Liver (tissue), 9 donors: Measurements from ENCODE around the gene SLC1A2. TPM values are rescaled to one million over a fixed set of nuclear protein-coding genes. Genes with fewer than 3 reads are reported as not detected.

Source experiments
- DNase-seq: peaks from one replicate; pipeline ENCODE4 v3.0.0-alpha.2; 2017; ENCODE audit warnings: low spot score
- H3K27ac ChIP-seq, 2 donors: one replicate each; pipeline ENCODE4 v1.7.0; 2013; ENCODE audit warnings: inconsistent platforms in 2 of 2, low read length in 2 of 2, control low read depth in 1 of 2, low read depth in 1 of 2, mild to moderate bottlenecking in 1 of 2
- H3K27me3 ChIP-seq, 4 donors: one replicate each; pipeline versions ENCODE4 v1.6.1 to v1.7.0; 2013; ENCODE audit warnings: low read length in 3 of 4, inconsistent platforms in 1 of 4, mild to moderate bottlenecking in 1 of 4, moderate library complexity in 1 of 4; ENCODE audit not compliant: control insufficient read depth in 4 of 4, insufficient read depth in 4 of 4
- H3K36me3 ChIP-seq, 4 donors: one replicate each; pipeline versions ENCODE4 v1.6.1 to v1.7.0; 2013; ENCODE audit warnings: low read length in 3 of 4, mild to moderate bottlenecking in 3 of 4, low read depth in 1 of 4, moderate library complexity in 1 of 4; ENCODE audit not compliant: control insufficient read depth in 4 of 4, insufficient read depth in 3 of 4
- H3K4me1 ChIP-seq, 4 donors: one replicate each; pipeline versions ENCODE4 v1.6.1 to v1.7.0; 2013; ENCODE audit warnings: low read length in 3 of 4, mild to moderate bottlenecking in 3 of 4, moderate library complexity in 1 of 4; ENCODE audit not compliant: control insufficient read depth in 4 of 4, insufficient read depth in 4 of 4
- H3K4me3 ChIP-seq, 3 donors: one replicate each; pipeline versions ENCODE4 v1.6.1 to v1.7.0; 2013; ENCODE audit warnings: low read length in 3 of 3, control low read depth in 1 of 3, low read depth in 1 of 3, mild to moderate bottlenecking in 1 of 3
- H3K9ac ChIP-seq, 2 donors: one replicate each; pipeline ENCODE4 v1.7.0; 2013; ENCODE audit warnings: low read length in 2 of 2, mild to moderate bottlenecking in 2 of 2, moderate library complexity in 2 of 2, control low read depth in 1 of 2, low read depth in 1 of 2
- H3K9me3 ChIP-seq, 4 donors: one replicate each; pipeline versions ENCODE4 v1.6.1 to v1.7.0; 2013; ENCODE audit warnings: low read length in 3 of 4; ENCODE audit not compliant: control insufficient read depth in 4 of 4
- CTCF ChIP-seq: fragments of 150-350 bp; IDR thresholded peaks from 2 replicates; pipeline ENCODE4 v1.5.1; 2017; ENCODE audit warnings: improper control_type of control experiment, low read depth, low read length; ENCODE audit not compliant: missing input control
- EGR1 ChIP-seq, 2 donors: IDR thresholded peaks; 2 replicates each; pipeline ENCODE4 v1.6.1; 2016 to 2018; ENCODE audit warnings: antibody characterized with exemption in 2 of 2, low read depth in 2 of 2
- FOXA1 ChIP-seq: IDR thresholded peaks from 2 replicates; pipeline ENCODE4 v1.6.1; 2016; ENCODE audit warnings: antibody characterized with exemption
- FOXA2 ChIP-seq: IDR thresholded peaks from 2 replicates; pipeline ENCODE4 v1.6.1; 2016; ENCODE audit warnings: antibody characterized with exemption
- GABPA ChIP-seq, 2 donors: IDR thresholded peaks in 1 of 2; conservative IDR thresholded peaks in 1 of 2; 2 replicates each; pipeline ENCODE4 v1.6.1; 2016; ENCODE audit warnings: antibody characterized with exemption in 2 of 2, mild to moderate bottlenecking in 1 of 2, moderate library complexity in 1 of 2
- HNF4A ChIP-seq, 2 donors: conservative IDR thresholded peaks; 2 replicates each; pipeline ENCODE4 v1.6.1; 2016; ENCODE audit warnings: antibody characterized with exemption in 2 of 2, mild to moderate bottlenecking in 2 of 2
- HNF4G ChIP-seq: IDR thresholded peaks from 2 replicates; pipeline ENCODE4 v1.6.1; 2016; ENCODE audit warnings: antibody characterized with exemption
- JUND ChIP-seq, 2 donors: IDR thresholded peaks; 2 replicates each; pipeline ENCODE4 v1.6.1; 2016; ENCODE audit warnings: antibody characterized with exemption in 2 of 2
- NR2F2 ChIP-seq: IDR thresholded peaks from 2 replicates; pipeline ENCODE4 v1.6.1; 2016; ENCODE audit warnings: antibody characterized with exemption
- RAD21 ChIP-seq, 2 donors: IDR thresholded peaks; 2 replicates each; pipeline ENCODE4 v1.6.1; 2016; ENCODE audit warnings: antibody characterized with exemption in 2 of 2, mild to moderate bottlenecking in 2 of 2
- REST ChIP-seq: IDR thresholded peaks from 2 replicates; pipeline ENCODE4 v1.6.1; 2016; ENCODE audit warnings: antibody characterized with exemption, mild to moderate bottlenecking
- RXRA ChIP-seq, 2 donors: IDR thresholded peaks; 2 replicates each; pipeline ENCODE4 v1.6.1; 2017 to 2018; ENCODE audit warnings: antibody characterized with exemption in 2 of 2, mild to moderate bottlenecking in 1 of 2
- SP1 ChIP-seq: IDR thresholded peaks from 2 replicates; pipeline ENCODE4 v1.6.1; 2018; ENCODE audit warnings: antibody characterized with exemption, mild to moderate bottlenecking
- TAF1 ChIP-seq: conservative IDR thresholded peaks from 2 replicates; pipeline ENCODE4 v1.6.1; 2016; ENCODE audit warnings: antibody characterized with exemption, mild to moderate bottlenecking
- YY1 ChIP-seq: IDR thresholded peaks from 2 replicates; pipeline ENCODE4 v1.6.1; 2016; ENCODE audit warnings: antibody characterized with exemption, mild to moderate bottlenecking
- WGBS: extraction: QIAGEN DNeasy Blood & Tissue Kit; methylation state at CpG from one replicate; pipeline ENCODE4 v1.1.7; 2013; 5-methylcytosine and 5-hydroxymethylcytosine counted together
- polyA plus RNA-seq, 2 donors: library from polyadenylated mRNA; stranded (reverse) in 1 of 2; unstranded in 1 of 2; fragments of 200-250 nt in 1 of 2; fragments of >200 nt in 1 of 2; fragmentation: Nextera tagmentation in 1 of 2; extraction: Ambion mirVana in 1 of 2; gene quantifications; one replicate each; pipeline versions ENCODE4 v1.2.1 to v1.2.3, GENCODE V29; 2013 to 2015
- total RNA-seq, 2 donors: library from RNA; depleted of rRNA; stranded (reverse); fragments of >200 nt; gene quantifications; one replicate each; pipeline ENCODE4 v1.2.3, GENCODE V29; 2014
- TF ChIP-seq, protein P1 (sequence below): IDR thresholded peaks from 2 replicates; pipeline ENCODE4 v1.6.1; 2016; ENCODE audit warnings: antibody characterized with exemption
- TF ChIP-seq, protein P2 (sequence below): IDR thresholded peaks from 2 replicates; pipeline ENCODE4 v1.6.1; 2016; ENCODE audit warnings: antibody characterized with exemption
- donor health status: healthy.
- donor health status: healthy.
- donor health status: healthy.
- donor health status: healthy.
- donor health status: healthy.

Gene SLC1A2
- total and polyA plus RNA-seq, 4 donors, result 6.4 to 19.5 (median 13.5) TPM

- H3K36me3 ChIP-seq, result no peaks in the 10 kb centered on the region
- 76% methylated on average over 5 of the region's 5 CpGs for WGBS
- DNase-seq, result no peak
- H3K27me3 ChIP-seq, result no peaks in the 10 kb centered on the region
- no peak overlapping the region for H3K9ac ChIP-seq
- no peaks in the 10 kb centered on the region for H3K9me3 ChIP-seq
- no peak overlapping the region for H3K4me3 ChIP-seq
- no peak overlapping the region for H3K27ac ChIP-seq
- peaks cover 2 to 24% (median 19%) of the 10 kb centered on the region in 4 donors for H3K4me1 ChIP-seq
- TF ChIP-seq RXRA (IDR thresholded peaks at IDR 0.05) (no peak), SP1 (no peak), JUND (IDR thresholded peaks at IDR 0.05) (no peak), CTCF (no peak), REST (no peak), GABPA (IDR thresholded peaks at IDR 0.05 in 1 of 2, conservative IDR thresholded peaks at IDR 0.05 in 1 of 2) (no peak), RAD21 (IDR thresholded peaks at IDR 0.05) (no peak), TAF1 (no peak), NR2F2 (no peak), HNF4G (no peak), FOXA2 (no peak)
- TF ChIP-seq, protein P1, sequence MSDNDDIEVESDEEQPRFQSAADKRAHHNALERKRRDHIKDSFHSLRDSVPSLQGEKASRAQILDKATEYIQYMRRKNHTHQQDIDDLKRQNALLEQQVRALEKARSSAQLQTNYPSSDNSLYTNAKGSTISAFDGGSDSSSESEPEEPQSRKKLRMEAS, result no peak
- TF ChIP-seq, protein P2, sequence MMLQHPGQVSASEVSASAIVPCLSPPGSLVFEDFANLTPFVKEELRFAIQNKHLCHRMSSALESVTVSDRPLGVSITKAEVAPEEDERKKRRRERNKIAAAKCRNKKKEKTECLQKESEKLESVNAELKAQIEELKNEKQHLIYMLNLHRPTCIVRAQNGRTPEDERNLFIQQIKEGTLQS, result no peak
Observed at GRCh38 chr11:35363246-35363801, 56.0 kb downstream of the SLC1A2 start.

DNA sequence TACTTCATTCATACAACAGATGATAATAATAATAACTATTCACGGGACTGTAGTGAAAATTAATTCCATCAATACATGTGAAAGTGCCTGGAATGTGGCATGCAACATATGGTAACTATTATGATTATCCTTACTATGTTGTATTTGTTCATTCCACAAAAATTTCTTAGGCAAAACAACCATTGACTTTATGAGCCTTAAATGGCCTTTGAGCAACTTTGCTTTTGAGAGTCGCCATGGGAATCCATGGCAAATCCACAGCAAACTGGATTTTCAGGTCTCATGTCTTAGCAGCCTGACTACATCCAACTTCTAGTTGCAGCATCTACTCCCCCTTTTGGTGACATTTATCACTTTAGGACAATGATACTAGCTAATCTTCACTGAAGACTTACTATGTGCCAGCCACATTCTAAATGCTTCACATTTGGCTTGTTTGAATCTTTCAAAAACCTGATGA, 56.8 kb downstream of the SLC1A2 start:
- Histone ChIP-seq H3K27me3 (no peaks in the 10 kb centered on the region), H3K36me3 (no peaks in the 10 kb centered on the region), H3K4me3 (no peak overlapping the region), H3K9me3 (no peaks in the 10 kb centered on the region), H3K9ac (no peak overlapping the region), H3K4me1 (peaks cover 2 to 24% (median 22%) of the 10 kb centered on the region in 4 donors), H3K27ac (no peak overlapping the region)
- DNase-seq, result no peak
- WGBS, result 96% methylated on average over 2 of the region's 2 CpGs
- TF ChIP-seq EGR1 (IDR thresholded peaks at IDR 0.05; ENCODE audit: low read depth in 2 of 2) (no peak), REST (no peak), CTCF (no peak), NR2F2 (no peak), HNF4G (no peak), GABPA (IDR thresholded peaks at IDR 0.05 in 1 of 2, conservative IDR thresholded peaks at IDR 0.05 in 1 of 2) (no peak), FOXA1 (no peak), HNF4A (conservative IDR thresholded peaks at IDR 0.05) (no peak), FOXA2 (no peak), YY1 (no peak), JUND (IDR thresholded peaks at IDR 0.05) (no peak), RAD21 (IDR thresholded peaks at IDR 0.05) (no peak)
- TF ChIP-seq, protein P2, result no peak
- TF ChIP-seq, protein P1, result no peak
